Nephron (organoid): Measurements from ENCODE around the gene LYPD4.

Source experiments
- H3K27ac Mint-ChIP-seq, 3 experiments: 2 replicates each; pipeline ENCODE4 v1.8.0; 2020; ENCODE audit warnings: mixed read lengths in 3 of 3, mild to moderate bottlenecking in 2 of 3, moderate library complexity in 1 of 3
- H3K27me3 Mint-ChIP-seq: 2 replicates; pipeline ENCODE4 v1.8.0; 2021; ENCODE audit warnings: low read depth, mild to moderate bottlenecking, moderate library complexity, mixed read lengths
- H3K36me3 Mint-ChIP-seq: 2 replicates; pipeline ENCODE4 v1.8.0; 2020; ENCODE audit warnings: low read depth, mixed read lengths
- H3K4me1 Mint-ChIP-seq: 2 replicates; pipeline ENCODE4 v1.8.0; 2020; ENCODE audit warnings: mixed read lengths
- H3K4me3 Mint-ChIP-seq, 3 experiments: 2 replicates each; pipeline ENCODE4 v1.8.0; 2020; ENCODE audit warnings: mild to moderate bottlenecking in 3 of 3, mixed read lengths in 3 of 3, moderate library complexity in 2 of 3
- H3K9me3 Mint-ChIP-seq: 2 replicates; pipeline ENCODE4 v1.8.0; 2020; ENCODE audit warnings: mixed read lengths
- CTCF ChIP-seq, 3 experiments: fragments of 200-600 bp; sonication (generic); IDR thresholded peaks; one replicate each; pipeline ENCODE4 v1.5.0; 2021; ENCODE audit warnings: antibody characterized with exemption in 3 of 3; ENCODE audit not compliant: unreplicated experiment in 3 of 3

LYPD4 gene

GRCh38 chr19:41888926-41889325 lies 44.4 kb upstream of the LYPD4 start:
- peaks cover 10% of the 10 kb centered on the region for H3K36me3 Mint-ChIP-seq
- H3K9me3 Mint-ChIP-seq = no peaks in the 10 kb centered on the region
- H3K27me3 Mint-ChIP-seq = peaks cover 2% of the 10 kb centered on the region
- no peak overlapping the region for H3K4me3 Mint-ChIP-seq
- no peak for TF ChIP-seq CTCF (IDR thresholded peaks at IDR 0.05; ENCODE audit: unreplicated experiment in 3 of 3)
- H3K4me1 Mint-ChIP-seq = peaks cover 11% of the 10 kb centered on the region
- no peak overlapping the region for H3K27ac Mint-ChIP-seq

GRCh38 chr19:41887711-41888382 lies 43.4 kb upstream of the LYPD4 start:
- Mint-ChIP-seq H3K4me3 (peak overlapping the region in 1 of 3 experiments; percentile 42), H3K4me1 (peaks cover 11% of the 10 kb centered on the region), H3K9me3 (no peaks in the 10 kb centered on the region), H3K27me3 (peaks cover 4% of the 10 kb centered on the region), H3K36me3 (peaks cover 10% of the 10 kb centered on the region), H3K27ac (no peak overlapping the region)
- TF ChIP-seq CTCF (IDR thresholded peaks at IDR 0.05; ENCODE audit: unreplicated experiment in 3 of 3) = no peak

GRCh38 chr19:41886761-41887710 lies 42.6 kb upstream of the LYPD4 start:
- TF ChIP-seq CTCF (IDR thresholded peaks at IDR 0.05; ENCODE audit: unreplicated experiment in 3 of 3) = no peak
- Mint-ChIP-seq H3K4me3 (peak overlapping the region; percentile 39 to 42 (median 42)), H3K4me1 (peaks cover 11% of the 10 kb centered on the region), H3K27ac (peak overlapping the region in 1 of 3 experiments; percentile 33), H3K9me3 (no peaks in the 10 kb centered on the region), H3K36me3 (peaks cover 10% of the 10 kb centered on the region), H3K27me3 (peaks cover 11% of the 10 kb centered on the region)

GRCh38 chr19:41883821-41884733 lies 39.6 kb upstream of the LYPD4 start:
- TF ChIP-seq CTCF (IDR thresholded peaks at IDR 0.05; ENCODE audit: unreplicated experiment in 3 of 3) = no peak
- Mint-ChIP-seq H3K4me3 (peak overlapping the region; percentile 97 to 100 (median 99)), H3K4me1 (peaks cover 11% of the 10 kb centered on the region)

GRCh38 chr19:41883463-41883820 lies 39.0 kb upstream of the LYPD4 start:
- Mint-ChIP-seq H3K27me3 (peaks cover 12% of the 10 kb centered on the region), H3K27ac (peak overlapping the region; percentile 72 to 98 (median 90)), H3K4me3 (peak overlapping the region; percentile 97 to 100 (median 99)), H3K4me1 (peaks cover 11% of the 10 kb centered on the region), H3K9me3 (no peaks in the 10 kb centered on the region), H3K36me3 (no peaks in the 10 kb centered on the region)
- TF ChIP-seq CTCF (IDR thresholded peaks at IDR 0.05; ENCODE audit: unreplicated experiment in 3 of 3) = no peak

More at GRCh38 chr19:41883821-41884733, 39.6 kb upstream of the LYPD4 start:
- Mint-ChIP-seq H3K27me3 (peaks cover 12% of the 10 kb centered on the region), H3K36me3 (no peaks in the 10 kb centered on the region), H3K9me3 (no peaks in the 10 kb centered on the region), H3K27ac (peak overlapping the region; percentile 72 to 98 (median 90))
